HepG2 (cell line): ENCODE data around the gene UBTD2.

ENCODE experiments used
- EP300 ChIP-seq, 3 experiments: sonication (generic) in 1 of 3; formaldehyde crosslinking in 1 of 3; IDR thresholded peaks; 2 replicates each; pipeline versions ENCODE4 v1.5.1 to v1.6.1; 2011 to 2020; ENCODE audit warnings: low read depth in 2 of 3, low read length in 2 of 3, borderline replicate concordance in 1 of 3, improper control_type of control experiment in 1 of 3, mild to moderate bottlenecking in 1 of 3, missing genetic modification reagents in 1 of 3, moderate library complexity in 1 of 3
- NR2F2 ChIP-seq: IDR thresholded peaks from 2 replicates; pipeline ENCODE4 v1.6.1; 2012; ENCODE audit warnings: low read depth, inconsistent platforms, borderline replicate concordance
- ZFP36 ChIP-seq: fragments of 150-350 bp; IDR thresholded peaks from 2 replicates; pipeline ENCODE4 v1.6.1; 2018; ENCODE audit warnings: borderline replicate concordance, low read length, low read depth; ENCODE audit not compliant: partially characterized antibody
- ZNF282 ChIP-seq: fragments of 450-650 bp; IDR thresholded peaks from 2 replicates; pipeline ENCODE4 v1.6.1; 2018; ENCODE audit not compliant: partially characterized antibody
- ZNF343 ChIP-seq: sonication (generic); formaldehyde crosslinking; IDR thresholded peaks from 2 replicates; pipeline ENCODE4 v1.4.0; 2020; ENCODE audit warnings: mild to moderate bottlenecking, missing genetic modification reagents
- TF ChIP-seq, protein P1 (sequence below): sonication (generic); formaldehyde crosslinking; IDR thresholded peaks from 2 replicates; pipeline ENCODE4 v1.5.0; 2020; ENCODE audit warnings: mild to moderate bottlenecking, missing genetic modification reagents, moderate library complexity
- TF ChIP-seq, protein P2 (sequence below), 2 experiments: sonication (generic) in 1 of 2; formaldehyde crosslinking in 1 of 2; IDR thresholded peaks; 2 replicates each; pipeline versions ENCODE4 v1.4.0 to v1.6.1; 2016 to 2020; ENCODE audit warnings: borderline replicate concordance in 1 of 2, low read depth in 1 of 2, mild to moderate bottlenecking in 1 of 2, missing genetic modification reagents in 1 of 2
- TF ChIP-seq, protein P3 (sequence below): sonication (generic); formaldehyde crosslinking; IDR thresholded peaks from 2 replicates; pipeline ENCODE4 v1.4.0; 2020; ENCODE audit warnings: missing genetic modification reagents

DNA sequence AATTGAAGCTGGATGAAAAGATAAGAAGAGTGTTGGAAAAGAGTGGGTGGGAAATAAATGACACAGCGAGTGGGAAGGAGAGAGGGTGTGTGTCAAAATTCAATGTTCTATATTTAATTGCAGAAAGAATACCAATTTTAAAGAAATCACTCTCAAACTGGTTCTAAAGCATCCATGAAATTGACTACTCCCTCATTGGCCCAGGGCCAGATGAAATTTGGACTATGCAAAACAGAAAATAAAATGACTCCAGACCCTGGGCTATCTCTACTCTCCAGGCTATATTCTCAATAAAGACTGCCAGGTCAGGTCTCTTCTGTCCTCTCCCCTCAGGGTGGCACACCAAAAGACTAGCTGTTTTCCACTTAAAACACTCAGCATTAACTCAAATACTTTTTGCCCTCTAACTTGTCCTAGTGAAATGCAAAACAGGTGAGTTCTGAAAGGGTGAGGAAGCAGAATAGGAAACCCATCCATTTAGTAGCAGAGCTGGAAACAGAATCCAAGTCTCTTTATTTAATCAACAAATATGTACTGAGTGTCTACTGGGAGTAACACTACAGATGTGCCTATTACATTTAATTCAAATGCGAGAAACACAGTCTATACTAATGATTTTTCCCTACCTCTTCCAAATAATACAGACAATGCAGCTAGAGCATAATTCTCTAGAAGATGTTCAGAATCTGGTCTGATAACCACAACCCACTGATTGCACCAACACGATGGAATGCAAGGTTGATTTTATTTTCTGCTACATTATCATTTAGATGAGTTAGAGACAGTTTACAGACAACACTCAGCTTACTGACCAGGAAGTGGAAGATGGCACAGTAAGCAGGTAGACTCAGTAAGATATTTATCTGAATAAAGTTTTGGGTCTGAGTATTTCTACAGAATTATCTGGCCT is 47.5 kb downstream of the UBTD2 start:
- TF ChIP-seq ZNF282 (no peak), NR2F2 (no peak), ZNF343 (CRISPR knock-in tag) (no peak), EP300 (IDR thresholded peaks at IDR 0.05; ENCODE audit: low read depth in 2 of 2, low read length in 2 of 2) (no peak), EP300 (CRISPR knock-in tag; IDR thresholded peaks at IDR 0.05; ENCODE audit: borderline replicate concordance) (no peak), ZFP36 (no peak)
- TF ChIP-seq, protein P1, sequence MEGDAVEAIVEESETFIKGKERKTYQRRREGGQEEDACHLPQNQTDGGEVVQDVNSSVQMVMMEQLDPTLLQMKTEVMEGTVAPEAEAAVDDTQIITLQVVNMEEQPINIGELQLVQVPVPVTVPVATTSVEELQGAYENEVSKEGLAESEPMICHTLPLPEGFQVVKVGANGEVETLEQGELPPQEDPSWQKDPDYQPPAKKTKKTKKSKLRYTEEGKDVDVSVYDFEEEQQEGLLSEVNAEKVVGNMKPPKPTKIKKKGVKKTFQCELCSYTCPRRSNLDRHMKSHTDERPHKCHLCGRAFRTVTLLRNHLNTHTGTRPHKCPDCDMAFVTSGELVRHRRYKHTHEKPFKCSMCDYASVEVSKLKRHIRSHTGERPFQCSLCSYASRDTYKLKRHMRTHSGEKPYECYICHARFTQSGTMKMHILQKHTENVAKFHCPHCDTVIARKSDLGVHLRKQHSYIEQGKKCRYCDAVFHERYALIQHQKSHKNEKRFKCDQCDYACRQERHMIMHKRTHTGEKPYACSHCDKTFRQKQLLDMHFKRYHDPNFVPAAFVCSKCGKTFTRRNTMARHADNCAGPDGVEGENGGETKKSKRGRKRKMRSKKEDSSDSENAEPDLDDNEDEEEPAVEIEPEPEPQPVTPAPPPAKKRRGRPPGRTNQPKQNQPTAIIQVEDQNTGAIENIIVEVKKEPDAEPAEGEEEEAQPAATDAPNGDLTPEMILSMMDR: no peak
- TF ChIP-seq, protein P2, sequence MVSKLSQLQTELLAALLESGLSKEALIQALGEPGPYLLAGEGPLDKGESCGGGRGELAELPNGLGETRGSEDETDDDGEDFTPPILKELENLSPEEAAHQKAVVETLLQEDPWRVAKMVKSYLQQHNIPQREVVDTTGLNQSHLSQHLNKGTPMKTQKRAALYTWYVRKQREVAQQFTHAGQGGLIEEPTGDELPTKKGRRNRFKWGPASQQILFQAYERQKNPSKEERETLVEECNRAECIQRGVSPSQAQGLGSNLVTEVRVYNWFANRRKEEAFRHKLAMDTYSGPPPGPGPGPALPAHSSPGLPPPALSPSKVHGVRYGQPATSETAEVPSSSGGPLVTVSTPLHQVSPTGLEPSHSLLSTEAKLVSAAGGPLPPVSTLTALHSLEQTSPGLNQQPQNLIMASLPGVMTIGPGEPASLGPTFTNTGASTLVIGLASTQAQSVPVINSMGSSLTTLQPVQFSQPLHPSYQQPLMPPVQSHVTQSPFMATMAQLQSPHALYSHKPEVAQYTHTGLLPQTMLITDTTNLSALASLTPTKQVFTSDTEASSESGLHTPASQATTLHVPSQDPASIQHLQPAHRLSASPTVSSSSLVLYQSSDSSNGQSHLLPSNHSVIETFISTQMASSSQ (IDR thresholded peaks at IDR 0.05; ENCODE audit: low read depth): no peak
- TF ChIP-seq, protein P2 (CRISPR knock-in tag; IDR thresholded peaks at IDR 0.05; ENCODE audit: borderline replicate concordance): no peak
- TF ChIP-seq, protein P3, sequence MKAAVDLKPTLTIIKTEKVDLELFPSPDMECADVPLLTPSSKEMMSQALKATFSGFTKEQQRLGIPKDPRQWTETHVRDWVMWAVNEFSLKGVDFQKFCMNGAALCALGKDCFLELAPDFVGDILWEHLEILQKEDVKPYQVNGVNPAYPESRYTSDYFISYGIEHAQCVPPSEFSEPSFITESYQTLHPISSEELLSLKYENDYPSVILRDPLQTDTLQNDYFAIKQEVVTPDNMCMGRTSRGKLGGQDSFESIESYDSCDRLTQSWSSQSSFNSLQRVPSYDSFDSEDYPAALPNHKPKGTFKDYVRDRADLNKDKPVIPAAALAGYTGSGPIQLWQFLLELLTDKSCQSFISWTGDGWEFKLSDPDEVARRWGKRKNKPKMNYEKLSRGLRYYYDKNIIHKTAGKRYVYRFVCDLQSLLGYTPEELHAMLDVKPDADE (CRISPR knock-in tag): no peak
